Measurements from ENCODE around the gene TNFRSF19.
A peak's percentile ranks its signal among the peaks of the same experiment; 100 is the strongest.

The TNFRSF19 gene

GRCh38 chr13:23703246-23703860 lies 133.1 kb downstream of the TNFRSF19 start:
- no peak for DNase-seq (ENCODE audit: insufficient read length, low spot score)
- no peak for TF ChIP-seq CTCF (IDR thresholded peaks at IDR 0.05; ENCODE audit: insufficient read depth, missing control alignments)

GRCh38 chr13:23705583-23705982 lies 135.4 kb downstream of the TNFRSF19 start:
- no peak for TF ChIP-seq CTCF (IDR thresholded peaks at IDR 0.05; ENCODE audit: insufficient read depth, missing control alignments)
- FAIRE-seq = no peak
- no peak for DNase-seq (ENCODE audit: insufficient read length, low spot score)

More at GRCh38 chr13:23703246-23703860, 133.1 kb downstream of the TNFRSF19 start:
- FAIRE-seq = no peak

- DNase-seq (ENCODE audit: insufficient read length, low spot score) = no peak
- peak; percentile 29 for TF ChIP-seq CTCF (IDR thresholded peaks at IDR 0.05; ENCODE audit: insufficient read depth, missing control alignments)
- no peak for FAIRE-seq
Observed at GRCh38 chr13:23707674-23708073, 137.5 kb downstream of the TNFRSF19 start.

GRCh38 chr13:23709536-23709935 lies 139.3 kb downstream of the TNFRSF19 start:
- DNase-seq (ENCODE audit: insufficient read length, low spot score) (no peak), FAIRE-seq (no peak)
- TF ChIP-seq CTCF (IDR thresholded peaks at IDR 0.05; ENCODE audit: insufficient read depth, missing control alignments) = no peak

- FAIRE-seq = no peak
- no peak for TF ChIP-seq CTCF (IDR thresholded peaks at IDR 0.05; ENCODE audit: insufficient read depth, missing control alignments)
- DNase-seq (ENCODE audit: insufficient read length, low spot score) = no peak
Observed at GRCh38 chr13:23710366-23710765, 140.2 kb downstream of the TNFRSF19 start.

GRCh38 chr13:23711355-23711754 lies 141.1 kb downstream of the TNFRSF19 start:
- no peak for TF ChIP-seq CTCF (IDR thresholded peaks at IDR 0.05; ENCODE audit: insufficient read depth, missing control alignments)
- FAIRE-seq (no peak), DNase-seq (ENCODE audit: insufficient read length, low spot score) (no peak)

GRCh38 chr13:23714672-23715071 lies 144.5 kb downstream of the TNFRSF19 start:
- TF ChIP-seq CTCF (IDR thresholded peaks at IDR 0.05; ENCODE audit: insufficient read depth, missing control alignments) = no peak
- no peak for DNase-seq (ENCODE audit: insufficient read length, low spot score)
- no peak for FAIRE-seq

All from D721Med (cell line).